ENCODE measurements around the gene RIOX2.

RIOX2 gene

GRCh38 chr3:97958796-97959195 is 13.4 kb downstream of the RIOX2 start:
- no peak for DNase-seq (ENCODE audit: low read depth)
- no peak for TF ChIP-seq CTCF (IDR thresholded peaks at IDR 0.05; ENCODE audit: control insufficient read depth, insufficient read depth, low read depth, low read length, missing control alignments)
- H3K4me3 ChIP-seq (ENCODE audit: control insufficient read depth, low read depth, low read length) = no peak overlapping the region

GRCh38 chr3:97958396-97958795 is 13.8 kb downstream of the RIOX2 start:
- no peak overlapping the region for H3K4me3 ChIP-seq (ENCODE audit: control insufficient read depth, low read depth, low read length)
- no peak for DNase-seq (ENCODE audit: low read depth)
- TF ChIP-seq CTCF (IDR thresholded peaks at IDR 0.05; ENCODE audit: control insufficient read depth, insufficient read depth, low read depth, low read length, missing control alignments) = no peak

GRCh38 chr3:97957617-97958311 is 14.5 kb downstream of the RIOX2 start:
- no peak for TF ChIP-seq CTCF (IDR thresholded peaks at IDR 0.05; ENCODE audit: control insufficient read depth, insufficient read depth, low read depth, low read length, missing control alignments)
- DNase-seq (ENCODE audit: low read depth) = no peak
- H3K4me3 ChIP-seq (ENCODE audit: control insufficient read depth, low read depth, low read length) = no peak overlapping the region

- no peak overlapping the region for H3K4me3 ChIP-seq (ENCODE audit: control insufficient read depth, low read depth, low read length)
- no peak for DNase-seq (ENCODE audit: low read depth)
- TF ChIP-seq CTCF (IDR thresholded peaks at IDR 0.05; ENCODE audit: control insufficient read depth, insufficient read depth, low read depth, low read length, missing control alignments) = no peak
Observed at GRCh38 chr3:97956051-97956450, 16.2 kb downstream of the RIOX2 start.

GRCh38 chr3:97954228-97954827 is 17.9 kb downstream of the RIOX2 start:
- no peak for DNase-seq (ENCODE audit: low read depth)
- TF ChIP-seq CTCF (IDR thresholded peaks at IDR 0.05; ENCODE audit: control insufficient read depth, insufficient read depth, low read depth, low read length, missing control alignments) = no peak
- H3K4me3 ChIP-seq (ENCODE audit: control insufficient read depth, low read depth, low read length) = no peak overlapping the region

- no peak overlapping the region for H3K4me3 ChIP-seq (ENCODE audit: control insufficient read depth, low read depth, low read length)
- no peak for TF ChIP-seq CTCF (IDR thresholded peaks at IDR 0.05; ENCODE audit: control insufficient read depth, insufficient read depth, low read depth, low read length, missing control alignments)
- DNase-seq (ENCODE audit: low read depth) = no peak
Observed at GRCh38 chr3:97952872-97953271, 19.4 kb downstream of the RIOX2 start.

All from AG09309 (cell line).